K562 treated with DMSO at 1 percent for 48 hours (cell line): ENCODE measurements around the gene DGAT2. TPM values are rescaled to one million over a fixed set of nuclear protein-coding genes. Genes with fewer than 3 reads are reported as not detected.

Experiments
- total RNA-seq: library from RNA; unstranded; fragments of 300-600 nt; gene quantifications from 2 replicates; pipeline ENCODE4 v1.2.3, GENCODE V29; 2022; ENCODE audit warnings: low replicate concordance; ENCODE audit errors: extremely low read depth

The DGAT2 gene
- total RNA-seq = not detected in 2 replicates

GRCh38 chr11:75768112-75768908 is at the start of gene DGAT2:
Gene DGAT2 (plus strand): TSS chr11:75768778. CDS start chr11:75768992, 214 bp downstream.

GRCh38 chr11:75814677-75815344 is 46.2 kb downstream of the DGAT2 start, which contains the start of gene UVRAG:
Gene UVRAG (plus strand): TSS chr11:75815210. CDS start chr11:75815408, 198 bp downstream.

Other genes starting within 250 kb of the DGAT2 start
- gene GDPD5, start 242.8 kb upstream of the DGAT2 start, total RNA-seq = not detected in 2 replicates
- 384 TPM in 1 of 2 replicates, not detected in the other for gene SERPINH1, start 206.5 kb upstream of the DGAT2 start, total RNA-seq
- not detected in 2 replicates for gene MAP6, start 99.7 kb upstream of the DGAT2 start, total RNA-seq
- gene MOGAT2, start 50.9 kb upstream of the DGAT2 start, total RNA-seq = not detected in 2 replicates
- gene UVRAG, start 46.4 kb downstream of the DGAT2 start, total RNA-seq = not detected in 2 replicates